Activated CD8-positive, alpha-beta memory T cell treated with anti-CD3 and anti-CD28 coated beads, Interleukin-2, amount 50 U/mL, for 1 hour (primary cell): ENCODE measurements around the gene CRACDL.
"Not testable (repeated sequence)": the region's sequence is repeated elsewhere in the genome, so short reads cannot be mapped to it uniquely, and the experiment has no call there.

ENCODE experiments used
- DNase-seq: peaks from one replicate; pipeline ENCODE4 v3.0.0-alpha.2; 2020; ENCODE audit errors: extremely low read depth

Gene CRACDL

GRCh38 chr2:98884658-98885057 is 51.4 kb downstream of the CRACDL start:
- DNase-seq, result no peak

- no peak for DNase-seq
Measured at GRCh38 chr2:98883780-98884211, 52.2 kb downstream of the CRACDL start.

GRCh38 chr2:98882971-98883779 is 52.9 kb downstream of the CRACDL start:
- no peak for DNase-seq

- no peak for DNase-seq
Measured at GRCh38 chr2:98882368-98882767, 53.7 kb downstream of the CRACDL start.

GRCh38 chr2:98881153-98881650 is 54.8 kb downstream of the CRACDL start:
- no peak for DNase-seq

GRCh38 chr2:98880266-98881152 is 55.5 kb downstream of the CRACDL start:
- no peak for DNase-seq

- DNase-seq, result not testable (repeated sequence)
Measured at GRCh38 chr2:98877658-98878057, 58.4 kb downstream of the CRACDL start.

- no peak for DNase-seq
Measured at GRCh38 chr2:98876741-98877140, 59.3 kb downstream of the CRACDL start.

GRCh38 chr2:98875746-98876145 is 60.3 kb downstream of the CRACDL start:
- no peak for DNase-seq

- no peak for DNase-seq
Measured at GRCh38 chr2:98875081-98875728, 60.8 kb downstream of the CRACDL start.

- DNase-seq, result no peak
Measured at GRCh38 chr2:98874186-98874689, 61.8 kb downstream of the CRACDL start.

- DNase-seq, result no peak
Measured at GRCh38 chr2:98872526-98872925, 63.5 kb downstream of the CRACDL start.

- DNase-seq, result no peak
Measured at GRCh38 chr2:98871506-98871905, 64.5 kb downstream of the CRACDL start.

- DNase-seq, result no peak
Measured at GRCh38 chr2:98870516-98871158, 65.4 kb downstream of the CRACDL start.

GRCh38 chr2:98869870-98870269 is 66.2 kb downstream of the CRACDL start:
- DNase-seq, result no peak

GRCh38 chr2:98869272-98869641 is 66.8 kb downstream of the CRACDL start:
- DNase-seq, result no peak

- DNase-seq, result no peak
Measured at GRCh38 chr2:98868548-98869271, 67.3 kb downstream of the CRACDL start.

- no peak for DNase-seq
Measured at GRCh38 chr2:98867539-98868309, 68.3 kb downstream of the CRACDL start.

- no peak for DNase-seq
Measured at GRCh38 chr2:98866033-98866432, 70.0 kb downstream of the CRACDL start.

- no peak for DNase-seq
Measured at GRCh38 chr2:98861601-98862000, 74.4 kb downstream of the CRACDL start.
